ENCODE results near the gene TYK2.

DNA sequence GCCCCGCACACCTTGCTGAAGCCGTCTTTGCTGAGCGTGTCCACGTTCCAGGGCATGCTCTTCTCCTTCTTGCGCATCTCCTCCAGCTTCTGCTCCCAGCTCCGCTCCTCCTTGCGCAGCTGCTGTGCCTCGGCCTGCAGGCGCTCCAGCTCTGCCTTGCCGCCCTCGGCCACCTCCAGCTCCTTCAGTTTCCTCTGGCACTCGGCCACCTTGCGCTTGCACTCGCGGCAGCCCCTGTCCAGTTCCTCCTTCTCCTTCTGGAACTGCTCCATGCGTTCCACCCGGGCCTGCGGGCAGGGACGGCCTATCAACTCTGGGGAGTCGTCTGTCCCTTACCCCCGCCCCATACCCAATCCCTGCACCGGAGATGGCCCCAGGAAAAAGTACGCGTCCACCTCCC is 15.5 kb upstream of the TYK2 start:
- no peak for TF ChIP-seq POLR2A (IDR thresholded peaks at IDR 0.05; ENCODE audit: low read depth)
- TF ChIP-seq CTCF (IDR thresholded peaks at IDR 0.05), result no peak
